ENCODE measurements around the gene RPL18.

GRCh38 chr19:48627865-48628314 lies 8.9 kb upstream of the RPL18 start:
- TF ChIP-seq CTCF (conservative IDR thresholded peaks at IDR 0.05) (no peak), EZH2 (IDR thresholded peaks at IDR 0.05; ENCODE audit: low read depth) (no peak)

Data from PC-9 (cell line).